ENCODE data around the gene PAX4. TPM values are rescaled to one million over a fixed set of nuclear protein-coding genes. Genes with fewer than 3 reads are reported as not detected.

The PAX4 gene
- polyA plus RNA-seq, 1 of the 3 experiments (the other 2 are of a cell fraction) = not detected

DNA sequence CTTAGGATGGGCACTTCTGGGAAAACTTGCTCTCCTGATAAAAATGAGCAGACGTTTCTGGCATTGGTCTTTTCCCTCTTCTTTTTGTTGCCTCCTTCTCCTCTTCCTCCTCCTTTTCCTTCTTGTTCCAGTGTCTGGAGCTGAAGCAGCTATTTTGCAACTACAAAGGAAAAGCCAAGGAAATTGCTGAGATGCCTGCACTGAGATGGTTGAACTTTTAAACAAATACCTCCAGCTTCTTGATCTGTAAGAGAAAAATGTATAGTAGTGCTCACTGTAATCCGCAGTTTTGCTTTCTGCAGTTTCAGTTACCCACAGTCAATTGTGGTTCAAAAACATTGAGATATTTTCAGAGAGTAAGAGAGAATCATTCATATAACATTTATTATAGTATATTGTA lies 26.5 kb upstream of the PAX4 start (continued):
- TF ChIP-seq, protein P1, sequence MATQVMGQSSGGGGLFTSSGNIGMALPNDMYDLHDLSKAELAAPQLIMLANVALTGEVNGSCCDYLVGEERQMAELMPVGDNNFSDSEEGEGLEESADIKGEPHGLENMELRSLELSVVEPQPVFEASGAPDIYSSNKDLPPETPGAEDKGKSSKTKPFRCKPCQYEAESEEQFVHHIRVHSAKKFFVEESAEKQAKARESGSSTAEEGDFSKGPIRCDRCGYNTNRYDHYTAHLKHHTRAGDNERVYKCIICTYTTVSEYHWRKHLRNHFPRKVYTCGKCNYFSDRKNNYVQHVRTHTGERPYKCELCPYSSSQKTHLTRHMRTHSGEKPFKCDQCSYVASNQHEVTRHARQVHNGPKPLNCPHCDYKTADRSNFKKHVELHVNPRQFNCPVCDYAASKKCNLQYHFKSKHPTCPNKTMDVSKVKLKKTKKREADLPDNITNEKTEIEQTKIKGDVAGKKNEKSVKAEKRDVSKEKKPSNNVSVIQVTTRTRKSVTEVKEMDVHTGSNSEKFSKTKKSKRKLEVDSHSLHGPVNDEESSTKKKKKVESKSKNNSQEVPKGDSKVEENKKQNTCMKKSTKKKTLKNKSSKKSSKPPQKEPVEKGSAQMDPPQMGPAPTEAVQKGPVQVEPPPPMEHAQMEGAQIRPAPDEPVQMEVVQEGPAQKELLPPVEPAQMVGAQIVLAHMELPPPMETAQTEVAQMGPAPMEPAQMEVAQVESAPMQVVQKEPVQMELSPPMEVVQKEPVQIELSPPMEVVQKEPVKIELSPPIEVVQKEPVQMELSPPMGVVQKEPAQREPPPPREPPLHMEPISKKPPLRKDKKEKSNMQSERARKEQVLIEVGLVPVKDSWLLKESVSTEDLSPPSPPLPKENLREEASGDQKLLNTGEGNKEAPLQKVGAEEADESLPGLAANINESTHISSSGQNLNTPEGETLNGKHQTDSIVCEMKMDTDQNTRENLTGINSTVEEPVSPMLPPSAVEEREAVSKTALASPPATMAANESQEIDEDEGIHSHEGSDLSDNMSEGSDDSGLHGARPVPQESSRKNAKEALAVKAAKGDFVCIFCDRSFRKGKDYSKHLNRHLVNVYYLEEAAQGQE (IDR thresholded peaks at IDR 0.05; ENCODE audit: low read depth, low read length) = no peak
- TF ChIP-seq, protein P2, sequence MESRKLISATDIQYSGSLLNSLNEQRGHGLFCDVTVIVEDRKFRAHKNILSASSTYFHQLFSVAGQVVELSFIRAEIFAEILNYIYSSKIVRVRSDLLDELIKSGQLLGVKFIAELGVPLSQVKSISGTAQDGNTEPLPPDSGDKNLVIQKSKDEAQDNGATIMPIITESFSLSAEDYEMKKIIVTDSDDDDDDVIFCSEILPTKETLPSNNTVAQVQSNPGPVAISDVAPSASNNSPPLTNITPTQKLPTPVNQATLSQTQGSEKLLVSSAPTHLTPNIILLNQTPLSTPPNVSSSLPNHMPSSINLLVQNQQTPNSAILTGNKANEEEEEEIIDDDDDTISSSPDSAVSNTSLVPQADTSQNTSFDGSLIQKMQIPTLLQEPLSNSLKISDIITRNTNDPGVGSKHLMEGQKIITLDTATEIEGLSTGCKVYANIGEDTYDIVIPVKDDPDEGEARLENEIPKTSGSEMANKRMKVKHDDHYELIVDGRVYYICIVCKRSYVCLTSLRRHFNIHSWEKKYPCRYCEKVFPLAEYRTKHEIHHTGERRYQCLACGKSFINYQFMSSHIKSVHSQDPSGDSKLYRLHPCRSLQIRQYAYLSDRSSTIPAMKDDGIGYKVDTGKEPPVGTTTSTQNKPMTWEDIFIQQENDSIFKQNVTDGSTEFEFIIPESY (IDR thresholded peaks at IDR 0.05; ENCODE audit: borderline replicate concordance, low read depth) = no peak
- TF ChIP-seq FOSL2 (IDR thresholded peaks at IDR 0.05; ENCODE audit: borderline replicate concordance, low read depth) (no peak), ELF1 (IDR thresholded peaks at IDR 0.05) (no peak), NFIC (IDR thresholded peaks at IDR 0.05; ENCODE audit: borderline replicate concordance) (no peak), RAD21 (IDR thresholded peaks at IDR 0.05; ENCODE audit: low read length) (no peak), CHD2 (IDR thresholded peaks at IDR 0.05; ENCODE audit: low read length, partially characterized antibody) (no peak), TEAD4 (IDR thresholded peaks at IDR 0.05; ENCODE audit: borderline replicate concordance, insufficient read depth) (no peak)

DNA sequence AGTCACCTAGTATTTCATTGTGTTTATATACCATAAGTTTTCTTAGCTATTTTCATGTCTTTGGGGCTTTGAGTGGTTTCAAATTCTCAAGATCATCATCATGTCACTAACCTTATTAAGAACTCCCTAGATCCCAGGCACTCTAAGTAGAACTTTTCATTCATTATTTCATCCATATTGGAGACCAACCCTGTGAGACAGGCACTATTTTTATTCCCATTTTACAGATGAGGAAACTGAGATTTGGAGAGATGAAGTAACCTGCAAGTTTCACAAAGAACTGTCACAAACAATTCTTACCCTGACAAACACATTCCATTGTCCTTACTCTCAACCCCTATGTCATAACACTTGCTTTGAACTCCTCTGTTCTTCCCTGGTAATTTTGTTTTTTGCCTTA lies 20.3 kb upstream of the PAX4 start:
- CTCF ChIA-PET = interaction anchor here (1.0 to 1.4 kb wide), 2 partner anchors 49 to 124 kb away, joined by 3 to 4 read pairs; partner anchors contain the start of gene ARF5
- POLR2A ChIA-PET = no interaction called here
- no peaks in the 10 kb centered on the region for H3K27me3 ChIP-seq (ENCODE audit: insufficient read depth)

More for the DNA sequence above, 20.3 kb upstream of the PAX4 start:
- H2AFZ ChIP-seq (ENCODE audit: low read depth) = no peak overlapping the region
- H3K4me2 ChIP-seq = no peak overlapping the region
- no peak overlapping the region for H3K4me3 ChIP-seq (ENCODE audit: low read depth in 2 of 2, low read length in 1 of 2)
- TF ChIP-seq, protein P3, sequence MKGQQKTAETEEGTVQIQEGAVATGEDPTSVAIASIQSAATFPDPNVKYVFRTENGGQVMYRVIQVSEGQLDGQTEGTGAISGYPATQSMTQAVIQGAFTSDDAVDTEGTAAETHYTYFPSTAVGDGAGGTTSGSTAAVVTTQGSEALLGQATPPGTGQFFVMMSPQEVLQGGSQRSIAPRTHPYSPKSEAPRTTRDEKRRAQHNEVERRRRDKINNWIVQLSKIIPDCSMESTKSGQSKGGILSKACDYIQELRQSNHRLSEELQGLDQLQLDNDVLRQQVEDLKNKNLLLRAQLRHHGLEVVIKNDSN (IDR thresholded peaks at IDR 0.05; ENCODE audit: borderline replicate concordance, low read depth) = no peak
- TF ChIP-seq, protein P4, sequence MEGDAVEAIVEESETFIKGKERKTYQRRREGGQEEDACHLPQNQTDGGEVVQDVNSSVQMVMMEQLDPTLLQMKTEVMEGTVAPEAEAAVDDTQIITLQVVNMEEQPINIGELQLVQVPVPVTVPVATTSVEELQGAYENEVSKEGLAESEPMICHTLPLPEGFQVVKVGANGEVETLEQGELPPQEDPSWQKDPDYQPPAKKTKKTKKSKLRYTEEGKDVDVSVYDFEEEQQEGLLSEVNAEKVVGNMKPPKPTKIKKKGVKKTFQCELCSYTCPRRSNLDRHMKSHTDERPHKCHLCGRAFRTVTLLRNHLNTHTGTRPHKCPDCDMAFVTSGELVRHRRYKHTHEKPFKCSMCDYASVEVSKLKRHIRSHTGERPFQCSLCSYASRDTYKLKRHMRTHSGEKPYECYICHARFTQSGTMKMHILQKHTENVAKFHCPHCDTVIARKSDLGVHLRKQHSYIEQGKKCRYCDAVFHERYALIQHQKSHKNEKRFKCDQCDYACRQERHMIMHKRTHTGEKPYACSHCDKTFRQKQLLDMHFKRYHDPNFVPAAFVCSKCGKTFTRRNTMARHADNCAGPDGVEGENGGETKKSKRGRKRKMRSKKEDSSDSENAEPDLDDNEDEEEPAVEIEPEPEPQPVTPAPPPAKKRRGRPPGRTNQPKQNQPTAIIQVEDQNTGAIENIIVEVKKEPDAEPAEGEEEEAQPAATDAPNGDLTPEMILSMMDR (IDR thresholded peaks at IDR 0.05) = no peak
- TF ChIP-seq EP300 (IDR thresholded peaks at IDR 0.05; ENCODE audit: borderline replicate concordance in 1 of 2, low read depth in 1 of 2, low read length in 1 of 2) = no peak
- no peak for TF ChIP-seq RXRA (IDR thresholded peaks at IDR 0.05; ENCODE audit: borderline replicate concordance, low read depth)
- no peak for TF ChIP-seq NRF1 (IDR thresholded peaks at IDR 0.05; ENCODE audit: low read depth, low read length)
- TF ChIP-seq, protein P5, sequence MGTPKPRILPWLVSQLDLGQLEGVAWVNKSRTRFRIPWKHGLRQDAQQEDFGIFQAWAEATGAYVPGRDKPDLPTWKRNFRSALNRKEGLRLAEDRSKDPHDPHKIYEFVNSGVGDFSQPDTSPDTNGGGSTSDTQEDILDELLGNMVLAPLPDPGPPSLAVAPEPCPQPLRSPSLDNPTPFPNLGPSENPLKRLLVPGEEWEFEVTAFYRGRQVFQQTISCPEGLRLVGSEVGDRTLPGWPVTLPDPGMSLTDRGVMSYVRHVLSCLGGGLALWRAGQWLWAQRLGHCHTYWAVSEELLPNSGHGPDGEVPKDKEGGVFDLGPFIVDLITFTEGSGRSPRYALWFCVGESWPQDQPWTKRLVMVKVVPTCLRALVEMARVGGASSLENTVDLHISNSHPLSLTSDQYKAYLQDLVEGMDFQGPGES (IDR thresholded peaks at IDR 0.05; ENCODE audit: low read depth, low read length) = no peak
- TF ChIP-seq, protein P6, sequence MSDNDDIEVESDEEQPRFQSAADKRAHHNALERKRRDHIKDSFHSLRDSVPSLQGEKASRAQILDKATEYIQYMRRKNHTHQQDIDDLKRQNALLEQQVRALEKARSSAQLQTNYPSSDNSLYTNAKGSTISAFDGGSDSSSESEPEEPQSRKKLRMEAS (IDR thresholded peaks at IDR 0.05; ENCODE audit: low read depth) = no peak
- no peak overlapping the region for H3K9ac ChIP-seq
- H3K9me3 ChIP-seq = no peaks in the 10 kb centered on the region
- H3K79me2 ChIP-seq (ENCODE audit: insufficient read depth) = no peaks in the 10 kb centered on the region
- H3F3A ChIP-seq (replicated peaks; ENCODE audit: insufficient read depth) = peaks cover 7% of the 10 kb centered on the region
- H4K20me1 ChIP-seq (ENCODE audit: insufficient read depth) = no peaks in the 10 kb centered on the region
- no peaks in the 10 kb centered on the region for H3K9me2 ChIP-seq
- no peaks in the 10 kb centered on the region for H3K36me3 ChIP-seq (replicated peaks in 1 of 2; ENCODE audit: control insufficient read depth in 1 of 2, insufficient read depth in 2 of 2, low read length in 1 of 2)
- no peak overlapping the region for H3K27ac ChIP-seq (ENCODE audit: low read depth in 2 of 2, low read length in 1 of 2)
- no peak for DNase-seq
- H3K4me1 ChIP-seq (ENCODE audit: control insufficient read depth in 1 of 2, insufficient read depth in 2 of 2, low read depth in 1 of 2, low read length in 1 of 2) = no peaks in the 10 kb centered on the region
